KOPT-K1 (cell line): ENCODE data around the gene CPT1A.

Experiments used
- H3K27ac ChIP-seq: fragments of 200-600 bp; sonication (generic); 2 replicates; pipeline ENCODE4 v1.5.1; 2016; ENCODE audit warnings: antibody characterized with exemption, mild to moderate bottlenecking, low read depth, low read length; ENCODE audit not compliant: poor library complexity, severe bottlenecking
- H3K36me3 ChIP-seq: fragments of 200-600 bp; sonication (generic); 2 replicates; pipeline ENCODE4 v1.5.1; 2017; ENCODE audit warnings: antibody characterized with exemption, mild to moderate bottlenecking, low read length, moderate library complexity; ENCODE audit not compliant: insufficient read depth
- H3K9me3 ChIP-seq: fragments of 200-600 bp; sonication (generic); 2 replicates; pipeline ENCODE4 v1.5.1; 2017; ENCODE audit warnings: antibody characterized with exemption, low read length, mild to moderate bottlenecking; ENCODE audit not compliant: insufficient read depth, poor library complexity, severe bottlenecking

CPT1A gene

DNA sequence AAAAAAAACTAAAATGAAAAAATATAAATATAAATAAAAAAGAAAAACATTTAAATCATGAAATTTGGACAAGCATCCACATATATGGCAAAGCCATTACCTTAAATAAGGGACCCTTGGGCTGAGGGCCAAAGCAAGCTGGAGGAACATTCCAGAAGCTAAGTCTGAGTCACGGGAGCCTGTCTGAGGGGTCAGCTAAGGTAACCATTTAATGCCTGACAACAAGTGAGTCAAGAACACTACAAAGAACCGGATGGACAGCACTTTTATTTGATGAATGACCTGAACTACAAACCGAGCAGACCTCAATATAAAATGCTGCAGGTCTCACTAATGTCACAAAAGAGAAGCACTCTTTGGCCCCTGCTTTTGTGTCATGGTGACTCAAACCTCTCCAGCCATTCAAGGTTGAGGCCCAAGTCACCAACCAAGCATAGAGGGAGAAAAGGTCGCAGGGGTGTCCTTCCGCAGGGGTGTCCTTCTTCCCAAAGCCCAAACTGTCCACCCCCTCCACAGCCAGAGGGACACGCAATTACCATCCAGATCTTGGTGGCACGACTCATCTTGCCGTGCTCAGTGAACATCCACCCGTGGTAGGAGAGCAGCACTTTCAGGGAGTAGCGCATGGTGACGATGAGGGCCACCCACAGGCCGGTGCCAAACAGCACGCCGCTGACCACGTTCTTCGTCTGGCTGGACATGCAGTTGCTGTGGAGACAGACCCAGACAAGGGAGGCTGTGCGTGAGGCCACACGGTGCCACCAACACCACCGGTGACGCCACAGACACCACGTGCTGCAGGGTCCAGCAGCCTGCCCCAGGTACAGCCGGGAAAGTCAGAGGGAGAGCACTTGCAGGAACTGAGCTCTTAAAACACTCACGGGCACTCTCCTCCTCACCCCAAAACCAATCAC lies 34.5 kb downstream of the CPT1A start:
- H3K36me3 ChIP-seq = peaks cover 55% of the 10 kb centered on the region
- no peak overlapping the region for H3K27ac ChIP-seq
- no peaks in the 10 kb centered on the region for H3K9me3 ChIP-seq

DNA sequence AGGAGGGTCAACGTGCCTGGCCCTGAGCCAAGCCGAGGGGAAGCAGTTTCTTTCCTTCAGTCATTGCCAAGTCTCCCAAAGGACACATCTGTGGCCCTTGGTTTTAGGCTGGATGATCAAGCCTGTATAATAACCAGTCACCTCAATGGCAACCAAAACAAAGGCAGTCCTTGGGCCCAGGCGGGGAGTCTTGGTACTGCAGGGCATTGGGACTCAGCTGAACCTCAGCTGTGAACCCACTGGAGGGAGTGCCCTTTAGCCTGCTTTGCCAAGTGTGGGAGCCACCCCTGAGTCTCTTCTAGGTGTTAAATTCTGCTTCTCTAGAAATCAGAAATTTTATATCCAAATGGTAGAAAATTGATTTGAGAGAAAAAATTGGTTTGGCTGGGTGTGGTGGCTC lies 36.9 kb downstream of the CPT1A start:
- H3K27ac ChIP-seq = no peak overlapping the region
- peaks cover 56% of the 10 kb centered on the region for H3K36me3 ChIP-seq
- H3K9me3 ChIP-seq = no peaks in the 10 kb centered on the region

DNA sequence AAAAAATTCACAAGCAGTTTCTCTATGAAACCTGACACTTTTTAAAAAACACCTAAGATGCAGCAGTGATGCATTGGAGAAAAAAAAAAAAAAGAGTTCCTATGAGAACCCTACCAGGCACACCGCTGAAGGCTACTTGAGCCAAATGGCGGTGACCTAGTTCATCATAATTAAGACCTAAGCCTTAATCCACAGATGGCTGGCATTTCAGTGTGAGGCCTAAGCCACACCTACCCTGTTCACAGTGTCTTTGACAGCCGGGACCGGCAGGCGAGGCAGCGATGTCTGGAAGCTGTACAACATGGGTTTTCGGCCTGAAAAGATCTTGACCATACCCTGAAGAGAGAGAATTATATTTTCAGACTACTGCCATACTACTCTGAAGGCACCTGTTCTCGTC lies 38.0 kb downstream of the CPT1A start:
- H3K36me3 ChIP-seq = peaks cover 66% of the 10 kb centered on the region
- no peaks in the 10 kb centered on the region for H3K9me3 ChIP-seq
- no peak overlapping the region for H3K27ac ChIP-seq

DNA sequence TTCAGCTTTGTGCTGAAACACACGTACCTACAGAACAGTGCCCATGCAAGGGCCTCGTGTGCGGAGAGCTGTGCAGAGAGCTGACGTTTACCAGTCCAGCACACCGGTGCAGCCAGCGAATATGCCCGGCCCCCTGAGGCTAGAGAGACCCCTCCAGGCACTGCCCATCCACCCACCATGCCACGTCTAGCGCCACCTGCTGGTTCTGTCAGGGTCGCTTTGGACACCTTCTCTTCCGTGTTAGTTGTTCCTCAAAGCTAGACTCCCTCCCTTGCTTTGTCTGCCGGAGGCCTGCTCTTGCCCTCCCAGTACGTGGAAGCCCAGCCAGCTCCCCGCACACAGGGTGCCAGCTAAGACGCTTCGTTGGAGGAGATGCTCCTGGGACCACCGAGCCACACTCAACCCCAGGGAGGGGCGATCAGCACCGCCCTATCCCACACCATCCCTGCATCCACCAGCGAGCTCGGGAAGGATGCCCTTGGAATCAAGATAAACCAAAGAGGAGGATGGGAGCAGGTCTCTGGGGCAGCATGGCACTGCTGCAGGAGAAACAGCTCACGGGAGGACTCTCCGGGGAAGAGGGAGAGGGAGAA lies 43.4 kb downstream of the CPT1A start:
- Histone ChIP-seq H3K27ac (no peak overlapping the region), H3K9me3 (no peaks in the 10 kb centered on the region), H3K36me3 (peaks cover 89% of the 10 kb centered on the region)

DNA sequence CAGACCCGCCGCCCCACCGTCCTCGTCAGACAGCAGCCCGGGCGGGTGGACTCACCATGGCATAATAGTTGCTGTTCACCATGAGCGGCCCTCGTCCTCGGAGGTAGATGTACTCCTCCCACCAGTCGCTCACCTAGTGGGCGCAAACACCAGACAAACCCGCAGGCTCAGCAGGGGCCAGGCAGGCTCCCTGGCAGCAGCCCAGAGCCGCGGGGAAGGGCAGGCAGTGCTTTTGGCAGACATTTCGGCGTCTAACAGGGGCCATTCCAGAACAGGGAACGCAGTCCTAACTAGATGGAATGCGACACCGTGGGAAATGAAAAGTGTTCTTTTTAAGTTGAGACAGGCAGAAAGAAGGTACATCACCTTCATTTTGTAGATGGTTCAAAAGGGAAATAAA lies 44.9 kb downstream of the CPT1A start:
- no peak overlapping the region for H3K27ac ChIP-seq
- H3K36me3 ChIP-seq = peaks cover 92% of the 10 kb centered on the region
- H3K9me3 ChIP-seq = no peaks in the 10 kb centered on the region

DNA sequence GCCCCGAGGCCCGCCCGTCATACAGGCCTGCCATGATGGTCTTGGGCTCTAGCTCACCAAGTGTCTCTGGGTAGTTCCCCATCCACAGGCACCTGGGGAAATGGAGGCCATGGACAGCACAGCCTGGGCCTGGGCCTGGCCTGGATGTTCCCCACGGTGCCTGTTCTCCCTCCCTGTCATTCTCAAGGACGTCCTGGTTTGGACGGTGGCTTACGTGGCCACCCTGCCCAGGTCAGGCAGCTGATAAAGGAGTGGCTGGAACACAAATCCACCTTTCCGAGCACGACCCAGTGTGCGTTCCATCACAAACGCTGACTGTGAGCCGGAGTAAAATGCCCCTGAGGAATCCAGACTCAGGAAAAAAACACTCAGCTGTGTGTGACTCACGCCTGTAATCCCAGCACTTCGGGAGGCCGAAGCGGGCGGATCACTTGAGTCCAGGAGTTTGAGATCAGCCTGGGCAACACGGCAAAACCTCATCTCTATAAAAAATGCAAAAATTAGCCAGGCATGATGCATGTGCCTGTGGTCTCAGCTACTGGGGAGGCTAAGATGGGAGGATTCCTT lies 49.2 kb downstream of the CPT1A start:
- peaks cover 80% of the 10 kb centered on the region for H3K36me3 ChIP-seq
- no peak overlapping the region for H3K27ac ChIP-seq
- H3K9me3 ChIP-seq = no peaks in the 10 kb centered on the region

DNA sequence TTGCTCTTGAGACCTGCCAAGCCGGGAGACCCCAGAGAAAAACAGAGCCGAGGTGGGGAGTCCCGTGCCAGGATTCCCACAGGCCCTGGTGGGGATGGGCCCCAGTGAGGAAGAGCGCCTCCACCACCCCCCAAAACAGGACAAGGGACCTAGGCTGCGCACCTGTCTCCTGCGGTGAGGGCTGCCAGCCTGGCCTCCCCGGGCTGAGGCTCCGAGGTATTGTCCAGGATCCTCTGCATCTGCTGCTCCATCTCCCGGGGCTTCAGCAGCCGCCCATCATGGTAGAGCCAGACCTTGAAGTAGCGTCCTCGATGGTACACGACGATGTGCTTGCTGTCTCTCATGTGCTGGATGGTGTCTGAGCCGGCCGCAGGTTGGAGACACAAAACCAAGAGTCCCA lies 57.1 kb downstream of the CPT1A start:
- H3K36me3 ChIP-seq = peaks cover 74% of the 10 kb centered on the region
- no peaks in the 10 kb centered on the region for H3K9me3 ChIP-seq
- no peak overlapping the region for H3K27ac ChIP-seq

DNA sequence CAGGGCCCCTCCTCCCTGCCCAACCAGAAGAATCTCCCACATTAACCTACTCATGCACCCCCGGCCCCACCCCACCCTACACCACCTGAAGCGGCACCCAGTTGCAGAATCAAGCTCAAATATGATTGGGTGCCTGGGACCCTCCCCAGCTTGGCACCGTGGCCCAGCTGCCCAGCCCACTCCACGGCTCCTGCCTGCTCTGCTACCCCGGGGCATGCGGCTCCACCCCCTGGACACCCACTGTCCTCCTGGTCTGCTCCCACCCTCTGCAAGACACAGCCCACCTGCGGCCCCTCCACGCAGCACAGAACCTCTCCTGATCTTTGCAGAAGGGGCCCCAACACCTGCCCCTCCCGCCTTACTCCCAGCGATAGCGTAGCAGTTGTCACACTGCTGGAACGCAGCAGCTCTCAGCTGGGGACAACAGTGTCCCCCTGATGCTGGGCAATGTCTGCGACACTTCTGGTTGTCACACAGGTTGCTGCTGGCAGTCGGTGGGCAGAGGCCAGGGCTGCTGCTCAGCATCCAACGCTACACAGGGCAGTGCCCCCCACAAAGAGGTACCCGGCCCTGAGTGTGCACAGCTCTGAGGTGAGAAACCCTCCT lies 58.4 kb downstream of the CPT1A start:
- Histone ChIP-seq H3K27ac (no peak overlapping the region), H3K36me3 (peaks cover 79% of the 10 kb centered on the region), H3K9me3 (no peaks in the 10 kb centered on the region)

DNA sequence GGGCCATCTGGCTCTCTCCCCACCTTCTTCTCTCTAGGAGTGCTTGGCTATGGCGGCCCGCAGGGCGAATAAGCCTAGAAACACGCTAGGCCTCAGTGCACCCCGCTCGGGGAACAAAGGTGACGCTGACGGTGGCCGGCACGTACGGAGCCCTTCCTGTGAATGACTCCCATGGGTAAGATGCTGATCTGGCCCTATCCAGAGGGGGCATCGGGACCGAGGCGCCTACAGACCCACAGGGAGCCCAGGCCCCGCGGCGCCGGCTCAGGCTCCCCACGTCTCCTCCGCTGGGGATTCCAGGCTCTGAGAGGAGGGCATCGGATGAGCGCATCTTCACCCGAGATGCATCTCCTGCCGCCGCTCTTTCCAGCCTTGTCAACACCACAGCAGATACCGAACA lies 59.0 kb downstream of the CPT1A start:
- Histone ChIP-seq H3K36me3 (peaks cover 84% of the 10 kb centered on the region), H3K9me3 (no peaks in the 10 kb centered on the region), H3K27ac (no peak overlapping the region)

DNA sequence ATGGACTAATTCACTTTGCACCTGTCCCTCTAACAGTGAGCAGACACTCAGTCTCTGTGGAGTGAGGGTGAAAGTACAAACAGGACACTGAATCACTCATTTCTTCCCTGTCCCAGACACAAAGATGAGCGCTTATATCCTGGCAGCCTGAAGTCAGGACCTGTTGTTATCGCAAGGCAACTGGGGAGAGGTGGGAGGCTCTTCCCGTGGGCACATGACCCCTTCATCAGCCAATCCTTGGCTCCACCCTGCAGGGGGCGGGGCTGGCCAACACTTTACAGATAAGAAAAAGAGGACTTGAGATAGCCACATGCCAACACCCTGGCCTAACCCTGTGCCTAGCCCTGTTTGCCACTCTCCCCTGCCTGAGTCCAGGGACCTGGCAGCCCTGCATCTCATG lies 60.9 kb downstream of the CPT1A start:
- Histone ChIP-seq H3K36me3 (peaks cover 93% of the 10 kb centered on the region), H3K9me3 (no peaks in the 10 kb centered on the region), H3K27ac (no peak overlapping the region)

DNA sequence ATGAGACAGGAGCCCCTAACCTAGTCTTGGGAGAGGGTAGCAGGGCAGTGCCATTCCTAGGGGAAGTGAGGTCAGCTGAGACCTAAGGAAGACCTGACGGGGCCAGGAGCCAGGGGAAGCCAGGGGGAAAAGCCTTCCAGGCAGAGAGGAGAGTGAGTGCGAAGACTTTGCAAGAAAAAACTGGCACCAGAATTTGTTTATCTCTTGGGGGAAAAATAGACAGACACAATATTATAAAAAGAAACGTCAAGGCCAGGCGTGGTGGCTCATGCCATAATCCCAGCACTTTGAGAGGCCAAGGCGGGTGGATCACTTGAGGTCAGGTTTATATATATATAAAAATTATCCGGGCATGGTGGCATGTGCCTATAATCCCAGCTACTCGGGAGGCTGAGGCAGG lies 63.5 kb downstream of the CPT1A start:
- H3K36me3 ChIP-seq = peaks cover 94% of the 10 kb centered on the region

DNA sequence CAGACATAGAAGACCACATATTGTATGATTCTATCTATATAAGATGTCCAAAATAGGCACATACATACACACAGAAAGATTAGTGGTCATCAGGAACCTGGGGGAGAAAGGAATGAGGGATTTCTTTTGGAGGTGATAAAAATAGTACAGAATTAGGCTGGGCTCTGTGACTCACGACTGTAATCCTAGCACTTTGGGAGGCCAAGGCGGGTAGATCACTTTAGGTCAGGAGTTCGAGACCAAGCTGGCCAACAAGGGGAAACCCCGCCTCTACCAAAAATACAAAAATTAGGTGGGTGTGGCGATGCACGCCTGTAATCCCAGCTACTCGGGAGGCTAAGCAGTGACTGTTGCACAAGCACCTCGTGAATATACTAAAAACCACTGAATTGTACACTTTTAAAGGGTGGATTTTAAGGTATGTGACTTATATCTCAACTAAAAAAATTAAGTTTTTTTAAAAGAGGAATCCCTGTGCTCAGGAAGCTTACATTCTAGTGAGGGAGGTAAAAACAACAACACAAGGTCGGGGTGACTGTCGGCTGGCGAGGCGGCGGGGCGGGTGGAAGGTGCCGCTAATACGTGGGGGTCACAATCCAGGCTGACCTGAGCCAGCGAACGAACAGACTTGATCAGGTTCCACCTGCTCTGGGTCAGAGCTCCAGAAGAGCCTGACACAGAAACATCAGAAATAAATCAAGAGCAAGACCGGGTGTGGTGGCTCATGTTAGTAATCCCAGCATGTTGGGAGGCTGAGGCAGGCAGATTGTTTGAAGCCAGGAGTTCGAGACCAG lies 65.1 kb downstream of the CPT1A start:
- Histone ChIP-seq H3K27ac (no peak overlapping the region), H3K36me3 (peaks cover 97% of the 10 kb centered on the region), H3K9me3 (no peaks in the 10 kb centered on the region)

More for the DNA sequence above, 63.5 kb downstream of the CPT1A start:
- H3K27ac ChIP-seq = no peak overlapping the region
- H3K9me3 ChIP-seq = no peaks in the 10 kb centered on the region

DNA sequence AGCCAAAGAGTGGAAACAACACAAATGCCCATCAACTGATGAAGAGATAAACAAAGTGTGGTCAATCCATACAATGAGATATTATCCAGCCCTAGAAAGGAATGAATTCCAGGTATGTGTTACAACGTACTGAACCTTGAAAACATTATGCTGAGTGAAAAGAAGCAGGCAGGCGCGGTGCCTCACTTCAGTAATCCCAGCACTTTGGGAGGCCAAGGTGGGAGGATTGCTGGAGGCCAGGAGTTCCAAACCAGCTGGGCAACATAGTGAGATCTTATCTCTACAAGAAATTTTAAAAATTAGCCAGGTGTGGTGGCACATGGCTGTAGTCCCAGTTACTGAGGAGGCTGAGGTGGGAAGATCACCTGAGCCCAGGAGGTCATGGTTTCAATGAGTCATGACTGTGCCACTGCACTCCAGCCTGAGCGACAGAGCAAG lies 65.7 kb downstream of the CPT1A start:
- Histone ChIP-seq H3K27ac (no peak overlapping the region), H3K36me3 (peaks cover 97% of the 10 kb centered on the region), H3K9me3 (no peaks in the 10 kb centered on the region)

DNA sequence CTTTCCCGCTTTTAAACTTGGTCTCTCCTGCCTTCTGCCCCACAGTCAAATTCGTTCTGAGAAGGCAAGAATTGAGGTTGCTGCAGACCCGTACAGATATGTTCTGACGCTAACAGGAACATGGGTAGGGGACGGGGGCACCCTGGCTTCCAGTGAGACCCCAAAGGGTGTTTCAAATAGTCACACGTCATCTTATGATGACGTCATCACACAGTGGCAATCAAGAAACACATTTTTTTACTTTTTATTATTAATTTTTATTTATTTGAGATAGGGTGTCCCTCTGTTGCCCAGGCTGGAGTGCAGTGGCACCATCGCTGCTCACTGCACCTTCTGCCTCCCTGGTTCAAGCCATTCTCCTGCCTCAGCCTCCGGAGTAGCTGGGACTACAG lies 67.5 kb downstream of the CPT1A start:
- peaks cover 97% of the 10 kb centered on the region for H3K36me3 ChIP-seq
- no peak overlapping the region for H3K27ac ChIP-seq
- H3K9me3 ChIP-seq = no peaks in the 10 kb centered on the region
